A673 (cell line): ENCODE results near the gene HIGD1A.
"Not testable (repeated sequence)": the region's sequence is repeated elsewhere in the genome, so short reads cannot be mapped to it uniquely, and the experiment has no call there.

ENCODE experiments used
- CTCF ChIP-seq: fragments of 300-800, 200-600 bp; sonication (generic); conservative IDR thresholded peaks from 2 replicates; pipeline ENCODE4 v1.5.1; 2017; ENCODE audit warnings: low read depth, mild to moderate bottlenecking, antibody characterized with exemption, low read length, moderate library complexity, mixed read lengths
- EZH2 ChIP-seq: fragments of 200-600 bp; sonication (generic); IDR thresholded peaks from 2 replicates; pipeline ENCODE4 v1.6.1; 2017; ENCODE audit warnings: borderline replicate concordance, low read depth, mild to moderate bottlenecking, mixed read lengths, antibody characterized with exemption, low read length; ENCODE audit not compliant: poor library complexity, severe bottlenecking

- not testable (repeated sequence) for TF ChIP-seq CTCF, EZH2
Observed at GRCh38 chr3:42810706-42811105, 6.4 kb upstream of the HIGD1A start.
